Tibial nerve (tissue), 4 donors: ENCODE data around the gene DNAJA2. TPM values are rescaled to one million over a fixed set of nuclear protein-coding genes. Genes with fewer than 3 reads are reported as not detected.

Source experiments
- DNase-seq, 2 donors: peaks; one replicate each; pipeline ENCODE4 v3.0.0-alpha.2; 2019; ENCODE audit warnings: low spot score in 2 of 2
- H3K27ac ChIP-seq, 4 donors: fragments of 200-600 bp; sonication (generic) in 3 of 4; one replicate each; pipeline ENCODE4 v1.5.1; 2017 to 2019; ENCODE audit warnings: mild to moderate bottlenecking in 1 of 4
- H3K27me3 ChIP-seq, 2 donors: fragments of 200-600 bp; sonication (generic) in 1 of 2; one replicate each; pipeline versions ENCODE4 v1.5.1 to v1.6.0; 2017 to 2019
- H3K36me3 ChIP-seq, 3 donors: fragments of 200-600 bp; sonication (generic); one replicate each; pipeline ENCODE4 v1.5.1; 2018 to 2019
- H3K4me1 ChIP-seq, 4 donors: fragments of 200-600 bp; sonication (generic) in 3 of 4; one replicate each; pipeline ENCODE4 v1.5.1; 2017 to 2019
- H3K4me3 ChIP-seq, 4 donors: fragments of 200-600 bp; sonication (generic) in 3 of 4; one replicate each; pipeline ENCODE4 v1.5.1; 2017 to 2019; ENCODE audit warnings: mild to moderate bottlenecking in 1 of 4, moderate library complexity in 1 of 4
- H3K9me3 ChIP-seq, 4 donors: fragments of 200-600 bp; sonication (generic) in 3 of 4; one replicate each; pipeline ENCODE4 v1.5.1; 2017 to 2019
- EP300 ChIP-seq, 2 donors: sonication (generic); formaldehyde crosslinking; IDR thresholded peaks; one replicate each; pipeline ENCODE4 v1.6.1; 2017; ENCODE audit warnings: antibody characterized with exemption in 2 of 2, mild to moderate bottlenecking in 1 of 2
- POLR2A ChIP-seq, 2 donors: fragments of 450-650 bp; IDR thresholded peaks; one replicate each; pipeline ENCODE4 v1.6.1; 2017; ENCODE audit warnings: antibody characterized with exemption in 2 of 2, mild to moderate bottlenecking in 2 of 2, moderate library complexity in 2 of 2
- WGBS, 2 donors: methylation state at CpG; one replicate each; pipeline ENCODE4 v1.1.5; 2018; 5-methylcytosine and 5-hydroxymethylcytosine counted together
- total RNA-seq, 4 donors: library from RNA; depleted of rRNA; stranded (reverse); fragments of >200 nt; gene quantifications; one replicate each; pipeline ENCODE4 v1.1.0, GENCODE V29; 2016
- TF ChIP-seq, protein P1 (sequence below), 5 experiments: fragments of 200-600 bp in 3 of 5; fragments of 450-650 bp in 2 of 5; sonication (generic) in 3 of 5; IDR thresholded peaks; one replicate each; pipeline ENCODE4 v1.5.1; 2016 to 2019; ENCODE audit warnings: antibody characterized with exemption in 5 of 5, mild to moderate bottlenecking in 3 of 5, moderate library complexity in 2 of 5

The DNAJA2 gene
- total RNA-seq, 4 donors from 2014 or later = 27.2 to 48.5 (median 31.7) TPM

DNA sequence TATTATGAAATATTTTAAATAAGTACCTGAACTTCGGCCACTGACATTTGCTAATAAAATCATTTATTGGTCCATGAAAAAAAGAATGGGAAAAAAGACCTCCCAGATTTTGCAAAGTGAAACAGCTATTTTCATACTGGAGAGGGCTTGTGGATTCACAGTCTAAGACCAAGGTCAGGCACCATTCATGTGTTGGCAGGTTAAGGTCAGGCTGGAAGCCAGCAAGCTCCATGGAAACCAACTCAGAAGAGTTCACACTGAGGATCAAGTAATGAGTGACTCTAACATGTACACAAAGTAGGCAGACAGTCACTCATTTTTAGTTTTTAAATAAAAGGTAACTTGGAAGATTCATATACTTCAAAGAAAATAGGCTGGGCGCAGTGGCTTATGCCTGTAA is 3.4 kb downstream of the DNAJA2 start:
- no peak for TF ChIP-seq EP300 (IDR thresholded peaks at IDR 0.05)
- TF ChIP-seq POLR2A (IDR thresholded peaks at IDR 0.05) = no peak
- TF ChIP-seq, protein P1, sequence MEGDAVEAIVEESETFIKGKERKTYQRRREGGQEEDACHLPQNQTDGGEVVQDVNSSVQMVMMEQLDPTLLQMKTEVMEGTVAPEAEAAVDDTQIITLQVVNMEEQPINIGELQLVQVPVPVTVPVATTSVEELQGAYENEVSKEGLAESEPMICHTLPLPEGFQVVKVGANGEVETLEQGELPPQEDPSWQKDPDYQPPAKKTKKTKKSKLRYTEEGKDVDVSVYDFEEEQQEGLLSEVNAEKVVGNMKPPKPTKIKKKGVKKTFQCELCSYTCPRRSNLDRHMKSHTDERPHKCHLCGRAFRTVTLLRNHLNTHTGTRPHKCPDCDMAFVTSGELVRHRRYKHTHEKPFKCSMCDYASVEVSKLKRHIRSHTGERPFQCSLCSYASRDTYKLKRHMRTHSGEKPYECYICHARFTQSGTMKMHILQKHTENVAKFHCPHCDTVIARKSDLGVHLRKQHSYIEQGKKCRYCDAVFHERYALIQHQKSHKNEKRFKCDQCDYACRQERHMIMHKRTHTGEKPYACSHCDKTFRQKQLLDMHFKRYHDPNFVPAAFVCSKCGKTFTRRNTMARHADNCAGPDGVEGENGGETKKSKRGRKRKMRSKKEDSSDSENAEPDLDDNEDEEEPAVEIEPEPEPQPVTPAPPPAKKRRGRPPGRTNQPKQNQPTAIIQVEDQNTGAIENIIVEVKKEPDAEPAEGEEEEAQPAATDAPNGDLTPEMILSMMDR (IDR thresholded peaks at IDR 0.05) = no peak
- H3K4me1 ChIP-seq = peaks cover 0 to 42% (median 18%) of the 10 kb centered on the region in 4 donors
- no peak overlapping the region for H3K4me3 ChIP-seq
- no peaks in the 10 kb centered on the region for H3K9me3 ChIP-seq
- H3K27ac ChIP-seq = no peak overlapping the region
- H3K36me3 ChIP-seq = peaks cover 0 to 40% (median 20%) of the 10 kb centered on the region in 3 donors
- no peak for DNase-seq
- no peaks in the 10 kb centered on the region for H3K27me3 ChIP-seq
- 82 to 86% methylated on average over 2 of the region's 2 CpGs for WGBS, 2 donors

DNA sequence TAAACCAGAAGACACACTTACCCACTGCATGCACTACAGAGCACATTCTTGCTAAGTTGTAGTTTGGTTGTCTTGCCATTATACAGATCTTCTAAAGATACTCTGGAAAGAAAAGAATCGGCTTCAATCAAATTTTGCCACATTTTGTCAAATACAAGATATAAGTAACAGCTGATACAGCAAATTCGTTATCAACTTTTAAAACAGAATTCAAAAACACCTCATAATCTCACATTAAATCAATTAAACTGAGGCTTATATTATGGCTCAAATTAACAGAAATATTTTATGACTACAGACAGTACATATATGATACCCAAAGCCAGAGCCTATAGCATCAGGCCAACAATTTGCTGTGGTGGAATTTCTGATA is 5.4 kb downstream of the DNAJA2 start:
- no peak overlapping the region for H3K27ac ChIP-seq
- 93 to 95% methylated on average over 2 of the region's 2 CpGs for WGBS, 2 donors
- no peak for DNase-seq
- H3K4me3 ChIP-seq = no peak overlapping the region
- H3K36me3 ChIP-seq = peaks cover 0 to 61% (median 37%) of the 10 kb centered on the region in 3 donors
- TF ChIP-seq POLR2A (IDR thresholded peaks at IDR 0.05) = no peak
- H3K4me1 ChIP-seq = peaks cover 0 to 33% (median 11%) of the 10 kb centered on the region in 4 donors
- H3K27me3 ChIP-seq = no peaks in the 10 kb centered on the region
- H3K9me3 ChIP-seq = no peaks in the 10 kb centered on the region

DNA sequence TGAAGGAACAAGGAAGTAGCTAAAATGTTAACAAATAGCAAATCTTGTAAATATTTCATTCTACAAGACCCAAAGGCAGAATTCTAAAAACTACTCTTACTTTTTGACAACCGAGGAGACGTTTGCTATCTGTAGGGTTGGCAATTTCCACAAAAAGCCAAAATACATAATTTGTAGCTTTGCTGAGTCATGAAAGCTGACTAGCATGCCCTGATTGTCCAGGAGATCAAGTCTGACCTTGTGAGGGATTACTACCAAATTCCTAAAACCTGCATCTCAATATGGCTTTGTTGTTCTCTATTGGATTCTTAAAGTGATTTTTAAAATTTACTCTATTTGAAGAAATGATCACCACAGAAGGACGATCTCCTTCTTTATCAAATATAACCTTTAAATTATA is 10.8 kb downstream of the DNAJA2 start:
- no peak overlapping the region for H3K4me3 ChIP-seq
- no peaks in the 10 kb centered on the region for H3K9me3 ChIP-seq
- 70% methylated on average over 3 of the region's 3 CpGs for WGBS, 2 donors
- H3K4me1 ChIP-seq = peaks cover 0 to 19% (median 0%) of the 10 kb centered on the region in 4 donors
- no peak for DNase-seq
- no peak overlapping the region for H3K27ac ChIP-seq
- no peak for TF ChIP-seq POLR2A (IDR thresholded peaks at IDR 0.05)
- TF ChIP-seq, protein P1 (IDR thresholded peaks at IDR 0.05) = no peak
- H3K27me3 ChIP-seq = no peaks in the 10 kb centered on the region
- peaks cover 3 to 99% (median 58%) of the 10 kb centered on the region in 3 donors for H3K36me3 ChIP-seq

DNA sequence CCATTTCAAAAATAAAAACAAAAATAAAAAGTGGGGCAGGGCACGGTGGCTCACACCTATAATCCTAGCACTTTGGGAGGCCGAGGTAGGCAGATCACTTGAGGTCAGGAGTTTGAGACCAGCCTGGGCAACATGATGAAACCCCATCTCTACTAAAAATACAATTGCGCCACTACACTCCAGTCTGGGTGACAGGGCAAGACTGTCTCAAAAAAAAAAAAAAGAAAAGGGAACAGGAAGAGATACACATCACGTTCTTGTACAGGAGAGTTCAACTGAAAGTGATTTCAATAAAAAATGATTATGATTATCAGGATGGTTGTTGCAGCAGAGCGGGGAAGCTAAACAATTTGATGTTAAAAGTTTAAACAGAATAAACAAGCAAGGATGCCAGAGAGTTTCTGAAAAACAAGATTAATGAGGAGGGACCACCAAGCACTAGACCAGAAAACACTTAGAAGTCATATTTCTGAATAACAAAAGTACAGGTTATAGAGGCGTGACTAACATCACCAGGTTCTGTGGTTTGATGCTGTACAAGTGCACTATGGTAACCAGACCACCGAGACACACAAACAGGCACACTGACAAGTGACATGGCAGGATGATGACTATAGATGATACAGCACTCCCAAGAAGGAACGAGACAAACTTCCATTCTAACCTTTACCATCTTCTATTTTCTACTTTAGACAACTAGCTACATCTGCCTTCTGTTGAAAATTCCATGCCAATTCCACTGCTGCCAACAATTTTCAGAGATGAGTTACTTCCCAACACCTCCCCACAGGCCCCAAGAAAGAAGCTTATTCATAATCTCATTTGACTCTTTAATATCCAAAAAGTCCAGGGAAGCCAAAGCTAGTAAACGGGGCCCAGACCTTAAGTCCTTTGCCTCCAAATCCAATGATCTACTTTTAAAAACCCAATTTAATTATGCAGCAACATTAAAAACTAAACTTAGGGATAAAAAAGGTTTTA is 11.8 kb downstream of the DNAJA2 start:
- DNase-seq = no peak
- WGBS, 2 donors = 65 to 77% methylated on average over 9 of the region's 9 CpGs
- Histone ChIP-seq H3K4me3 (no peak overlapping the region), H3K27ac (no peak overlapping the region), H3K4me1 (peaks cover 0 to 19% (median 0%) of the 10 kb centered on the region in 4 donors), H3K27me3 (no peaks in the 10 kb centered on the region), H3K36me3 (peaks cover 3 to 99% (median 58%) of the 10 kb centered on the region in 3 donors), H3K9me3 (no peaks in the 10 kb centered on the region)
- TF ChIP-seq, protein P1 (IDR thresholded peaks at IDR 0.05) = no peak
- TF ChIP-seq EP300 (IDR thresholded peaks at IDR 0.05) = no peak
- TF ChIP-seq POLR2A (IDR thresholded peaks at IDR 0.05) = no peak

DNA sequence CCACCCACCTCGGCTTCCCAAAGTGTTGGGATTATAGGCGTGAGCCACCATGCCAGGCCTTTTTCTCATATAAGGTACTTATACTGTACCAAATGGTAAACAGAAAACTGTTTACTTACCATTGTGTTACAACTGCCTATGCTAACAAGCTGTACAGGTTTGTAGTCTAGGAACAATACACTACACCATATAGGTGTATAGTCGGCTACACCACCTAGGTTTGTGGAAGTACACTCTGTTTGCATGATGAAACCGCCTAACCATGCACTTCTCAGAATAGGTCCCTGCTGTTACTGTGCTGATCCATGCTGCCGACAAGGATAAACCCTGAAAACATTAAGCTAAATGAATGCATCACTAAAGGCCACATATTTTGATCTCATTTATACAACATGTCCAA is 18.9 kb downstream of the DNAJA2 start:
- DNase-seq = no peak
- no peak overlapping the region for H3K27ac ChIP-seq
- 86 to 87% methylated on average over 5 of the region's 5 CpGs for WGBS, 2 donors

More for the DNA sequence above, 18.9 kb downstream of the DNAJA2 start:
- Histone ChIP-seq H3K36me3 (peaks cover 5 to 65% (median 18%) of the 10 kb centered on the region in 3 donors), H3K9me3 (no peaks in the 10 kb centered on the region), H3K4me1 (no peaks in the 10 kb centered on the region), H3K4me3 (no peak overlapping the region), H3K27me3 (no peaks in the 10 kb centered on the region)
- TF ChIP-seq POLR2A (IDR thresholded peaks at IDR 0.05) (no peak), EP300 (IDR thresholded peaks at IDR 0.05) (no peak)
- TF ChIP-seq, protein P1 (IDR thresholded peaks at IDR 0.05) = no peak
